GM19240 (cell line): Measurements from ENCODE around the gene OSBPL10.

ENCODE experiments used
- DNase-seq: peaks from one replicate; pipeline ENCODE4 v3.0.0; 2011; ENCODE audit warnings: low spot score; ENCODE audit not compliant: insufficient read length

OSBPL10 gene

GRCh38 chr3:31748281-31748932 lies 232.7 kb downstream of the OSBPL10 start:
- DNase-seq: no peak

- no peak for DNase-seq
Observed at GRCh38 chr3:31747785-31748184, 233.3 kb downstream of the OSBPL10 start.

GRCh38 chr3:31744913-31745312 lies 236.1 kb downstream of the OSBPL10 start:
- DNase-seq: no peak

GRCh38 chr3:31743331-31744089 lies 237.6 kb downstream of the OSBPL10 start:
- no peak for DNase-seq

GRCh38 chr3:31740397-31740796 lies 240.7 kb downstream of the OSBPL10 start:
- no peak for DNase-seq

GRCh38 chr3:31738412-31738811 lies 242.7 kb downstream of the OSBPL10 start:
- no peak for DNase-seq

GRCh38 chr3:31735667-31736066 lies 245.4 kb downstream of the OSBPL10 start:
- no peak for DNase-seq

- no peak for DNase-seq
Observed at GRCh38 chr3:31733234-31733667, 247.8 kb downstream of the OSBPL10 start.

- DNase-seq: no peak
Observed at GRCh38 chr3:31732548-31732947, 248.5 kb downstream of the OSBPL10 start.

- no peak for DNase-seq
Observed at GRCh38 chr3:31729573-31729972, 251.5 kb downstream of the OSBPL10 start.

- DNase-seq: no peak
Observed at GRCh38 chr3:31729082-31729481, 252.0 kb downstream of the OSBPL10 start.

GRCh38 chr3:31728403-31728802 lies 252.7 kb downstream of the OSBPL10 start:
- no peak for DNase-seq

- no peak for DNase-seq
Observed at GRCh38 chr3:31725976-31726375, 255.1 kb downstream of the OSBPL10 start.

GRCh38 chr3:31725568-31725967 lies 255.5 kb downstream of the OSBPL10 start:
- DNase-seq: no peak

- DNase-seq: no peak
Observed at GRCh38 chr3:31724651-31725050, 256.4 kb downstream of the OSBPL10 start.

- no peak for DNase-seq
Observed at GRCh38 chr3:31724116-31724515, 256.9 kb downstream of the OSBPL10 start.

- no peak for DNase-seq
Observed at GRCh38 chr3:31723701-31724100, 257.4 kb downstream of the OSBPL10 start.

GRCh38 chr3:31721676-31722075 lies 259.4 kb downstream of the OSBPL10 start:
- DNase-seq: no peak

- DNase-seq: no peak
Observed at GRCh38 chr3:31714495-31715280, 266.4 kb downstream of the OSBPL10 start.

- DNase-seq: no peak
Observed at GRCh38 chr3:31713816-31714215, 267.2 kb downstream of the OSBPL10 start.

- DNase-seq: no peak
Observed at GRCh38 chr3:31710123-31710803, 270.8 kb downstream of the OSBPL10 start.

GRCh38 chr3:31709526-31709925 lies 271.5 kb downstream of the OSBPL10 start:
- no peak for DNase-seq
